HEK293 (cell line): Measurements from ENCODE around the gene KLHL21.

Source experiments
- CTCF ChIP-seq: fragments of 450-650 bp; formaldehyde crosslinking; IDR thresholded peaks from 2 replicates; pipeline ENCODE4 v1.5.1; 2016; ENCODE audit warnings: missing biosample characterization, missing genetic modification characterization
- HOXA7 ChIP-seq: sonication (generic); formaldehyde crosslinking; IDR thresholded peaks from 2 replicates; pipeline ENCODE4 v1.8.1; 2022; ENCODE audit warnings: missing genetic modification reagents, borderline replicate concordance
- PRDM1 ChIP-seq: fragments of 450-650 bp; formaldehyde crosslinking; IDR thresholded peaks from 2 replicates; pipeline ENCODE4; 2016; ENCODE audit warnings: missing biosample characterization, missing genetic modification characterization
- ZFP41 ChIP-seq: fragments of 450-650 bp; formaldehyde crosslinking; IDR thresholded peaks from 2 replicates; pipeline ENCODE4 v1.5.1; 2016; ENCODE audit warnings: missing biosample characterization, missing genetic modification characterization, borderline replicate concordance
- ZNF140 ChIP-seq: fragments of 450-650 bp; formaldehyde crosslinking; IDR thresholded peaks from 2 replicates; pipeline ENCODE4 v1.5.1; 2016; ENCODE audit warnings: missing biosample characterization, missing genetic modification characterization
- ZNF202 ChIP-seq: fragments of 450-650 bp; formaldehyde crosslinking; IDR thresholded peaks from 2 replicates; pipeline ENCODE4 v1.5.1; 2016; ENCODE audit warnings: missing biosample characterization, missing genetic modification characterization, borderline replicate concordance
- ZNF274 ChIP-seq, 2 experiments: fragments of 200-500 bp in 1 of 2; fragments of 450-650 bp in 1 of 2; sonication (Bioruptor generic) in 1 of 2; formaldehyde crosslinking in 1 of 2; IDR thresholded peaks; 2 replicates each; pipeline versions ENCODE4 v1.5.1 to v1.6.1; 2014 to 2016; ENCODE audit warnings: borderline replicate concordance in 1 of 2, inconsistent platforms in 1 of 2, low read length in 1 of 2, missing biosample characterization in 1 of 2, missing genetic modification characterization in 1 of 2
- ZNF449 ChIP-seq: fragments of 450-650 bp; formaldehyde crosslinking; IDR thresholded peaks from 2 replicates; pipeline ENCODE4 v1.5.1; 2017; ENCODE audit warnings: missing biosample characterization, mild to moderate bottlenecking, missing genetic modification characterization, moderate library complexity
- TF ChIP-seq, protein P1 (sequence below): fragments of 450-650 bp; formaldehyde crosslinking; IDR thresholded peaks from 2 replicates; pipeline ENCODE4 v1.5.1; 2016; ENCODE audit warnings: missing biosample characterization, missing genetic modification characterization
- TF ChIP-seq, protein P2 (sequence below): fragments of 450-650 bp; formaldehyde crosslinking; IDR thresholded peaks from 2 replicates; pipeline ENCODE4 v1.5.1; 2016; ENCODE audit warnings: missing biosample characterization, missing genetic modification characterization

- TF ChIP-seq HOXA7 = no peak
- TF ChIP-seq ZNF449 = no peak
- TF ChIP-seq, protein P1, sequence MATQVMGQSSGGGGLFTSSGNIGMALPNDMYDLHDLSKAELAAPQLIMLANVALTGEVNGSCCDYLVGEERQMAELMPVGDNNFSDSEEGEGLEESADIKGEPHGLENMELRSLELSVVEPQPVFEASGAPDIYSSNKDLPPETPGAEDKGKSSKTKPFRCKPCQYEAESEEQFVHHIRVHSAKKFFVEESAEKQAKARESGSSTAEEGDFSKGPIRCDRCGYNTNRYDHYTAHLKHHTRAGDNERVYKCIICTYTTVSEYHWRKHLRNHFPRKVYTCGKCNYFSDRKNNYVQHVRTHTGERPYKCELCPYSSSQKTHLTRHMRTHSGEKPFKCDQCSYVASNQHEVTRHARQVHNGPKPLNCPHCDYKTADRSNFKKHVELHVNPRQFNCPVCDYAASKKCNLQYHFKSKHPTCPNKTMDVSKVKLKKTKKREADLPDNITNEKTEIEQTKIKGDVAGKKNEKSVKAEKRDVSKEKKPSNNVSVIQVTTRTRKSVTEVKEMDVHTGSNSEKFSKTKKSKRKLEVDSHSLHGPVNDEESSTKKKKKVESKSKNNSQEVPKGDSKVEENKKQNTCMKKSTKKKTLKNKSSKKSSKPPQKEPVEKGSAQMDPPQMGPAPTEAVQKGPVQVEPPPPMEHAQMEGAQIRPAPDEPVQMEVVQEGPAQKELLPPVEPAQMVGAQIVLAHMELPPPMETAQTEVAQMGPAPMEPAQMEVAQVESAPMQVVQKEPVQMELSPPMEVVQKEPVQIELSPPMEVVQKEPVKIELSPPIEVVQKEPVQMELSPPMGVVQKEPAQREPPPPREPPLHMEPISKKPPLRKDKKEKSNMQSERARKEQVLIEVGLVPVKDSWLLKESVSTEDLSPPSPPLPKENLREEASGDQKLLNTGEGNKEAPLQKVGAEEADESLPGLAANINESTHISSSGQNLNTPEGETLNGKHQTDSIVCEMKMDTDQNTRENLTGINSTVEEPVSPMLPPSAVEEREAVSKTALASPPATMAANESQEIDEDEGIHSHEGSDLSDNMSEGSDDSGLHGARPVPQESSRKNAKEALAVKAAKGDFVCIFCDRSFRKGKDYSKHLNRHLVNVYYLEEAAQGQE (tag by site-specific recombination) = no peak
- TF ChIP-seq CTCF = no peak; the same call in 1 of the 2 replicates
- TF ChIP-seq PRDM1 (tag by site-specific recombination) = no peak
- TF ChIP-seq ZNF202 (tag by site-specific recombination) = no peak
- TF ChIP-seq, protein P2, sequence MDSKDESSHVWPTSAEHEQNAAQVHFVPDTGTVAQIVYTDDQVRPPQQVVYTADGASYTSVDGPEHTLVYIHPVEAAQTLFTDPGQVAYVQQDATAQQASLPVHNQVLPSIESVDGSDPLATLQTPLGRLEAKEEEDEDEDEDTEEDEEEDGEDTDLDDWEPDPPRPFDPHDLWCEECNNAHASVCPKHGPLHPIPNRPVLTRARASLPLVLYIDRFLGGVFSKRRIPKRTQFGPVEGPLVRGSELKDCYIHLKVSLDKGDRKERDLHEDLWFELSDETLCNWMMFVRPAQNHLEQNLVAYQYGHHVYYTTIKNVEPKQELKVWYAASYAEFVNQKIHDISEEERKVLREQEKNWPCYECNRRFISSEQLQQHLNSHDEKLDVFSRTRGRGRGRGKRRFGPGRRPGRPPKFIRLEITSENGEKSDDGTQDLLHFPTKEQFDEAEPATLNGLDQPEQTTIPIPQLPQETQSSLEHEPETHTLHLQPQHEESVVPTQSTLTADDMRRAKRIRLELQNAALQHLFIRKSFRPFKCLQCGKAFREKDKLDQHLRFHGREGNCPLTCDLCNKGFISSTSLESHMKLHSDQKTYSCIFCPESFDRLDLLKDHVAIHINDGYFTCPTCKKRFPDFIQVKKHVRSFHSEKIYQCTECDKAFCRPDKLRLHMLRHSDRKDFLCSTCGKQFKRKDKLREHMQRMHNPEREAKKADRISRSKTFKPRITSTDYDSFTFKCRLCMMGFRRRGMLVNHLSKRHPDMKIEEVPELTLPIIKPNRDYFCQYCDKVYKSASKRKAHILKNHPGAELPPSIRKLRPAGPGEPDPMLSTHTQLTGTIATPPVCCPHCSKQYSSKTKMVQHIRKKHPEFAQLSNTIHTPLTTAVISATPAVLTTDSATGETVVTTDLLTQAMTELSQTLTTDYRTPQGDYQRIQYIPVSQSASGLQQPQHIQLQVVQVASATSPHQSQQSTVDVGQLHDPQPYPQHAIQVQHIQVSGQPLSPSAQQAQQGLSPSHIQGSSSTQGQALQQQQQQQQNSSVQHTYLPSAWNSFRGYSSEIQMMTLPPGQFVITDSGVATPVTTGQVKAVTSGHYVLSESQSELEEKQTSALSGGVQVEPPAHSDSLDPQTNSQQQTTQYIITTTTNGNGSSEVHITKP (tag by site-specific recombination) = no peak
- TF ChIP-seq ZNF274 (IDR thresholded peaks at IDR 0.05; ENCODE audit: low read length) = no peak
- TF ChIP-seq ZNF274 (tag by site-specific recombination; IDR thresholded peaks at IDR 0.05; ENCODE audit: borderline replicate concordance) = no peak
- no peak for TF ChIP-seq ZNF140
- no peak for TF ChIP-seq ZFP41 (tag by site-specific recombination)
Observed at GRCh38 chr1:6588128-6588892, 14.4 kb downstream of the KLHL21 start.
